ENCODE results near the gene ASCC1. TPM values are rescaled to one million over a fixed set of nuclear protein-coding genes. Genes with fewer than 3 reads are reported as not detected.

Gene ASCC1
- total and polyA plus RNA-seq, 2 of the 13 experiments (the other 11 are each of a cell fraction or from before 2014, with no cell fraction given) = 21.6 to 30.1 TPM

GRCh38 chr10:72260239-72260975, 44.3 kb upstream of the ASCC1 start (continued):
- TF ChIP-seq NR2F1 (CRISPR knock-in tag; IDR thresholded peaks at IDR 0.05) (peak; percentile 88 to 92), ZNF678 (CRISPR knock-in tag; IDR thresholded peaks at IDR 0.05) (0 out of 2 replicates have a peak, but pooled peaks have one; percentile 51), KDM3A (CRISPR knock-in tag; IDR thresholded peaks at IDR 0.05; ENCODE audit: low read depth) (no peak), BCL6 (CRISPR knock-in tag; IDR thresholded peaks at IDR 0.05) (peak; percentile 73; the same call in 1 of the 2 replicates), TCF7 (IDR thresholded peaks at IDR 0.05; ENCODE audit: low read depth) (no peak), CBFB (CRISPR knock-in tag; IDR thresholded peaks at IDR 0.05) (no peak), EP300 (IDR thresholded peaks at IDR 0.05; ENCODE audit: low read depth in 2 of 2, low read length in 2 of 2) (peak in 1 of 2 experiments; percentile 56; a peak in 1 of 4 replicates), EP300 (CRISPR knock-in tag; IDR thresholded peaks at IDR 0.05; ENCODE audit: borderline replicate concordance) (peak; percentile 48; the same call in 1 of the 2 replicates), RARA (CRISPR knock-in tag; IDR thresholded peaks at IDR 0.05) (peak; percentile 81), ARNTL (CRISPR knock-in tag; IDR thresholded peaks at IDR 0.05) (peak; percentile 23)

DNA sequence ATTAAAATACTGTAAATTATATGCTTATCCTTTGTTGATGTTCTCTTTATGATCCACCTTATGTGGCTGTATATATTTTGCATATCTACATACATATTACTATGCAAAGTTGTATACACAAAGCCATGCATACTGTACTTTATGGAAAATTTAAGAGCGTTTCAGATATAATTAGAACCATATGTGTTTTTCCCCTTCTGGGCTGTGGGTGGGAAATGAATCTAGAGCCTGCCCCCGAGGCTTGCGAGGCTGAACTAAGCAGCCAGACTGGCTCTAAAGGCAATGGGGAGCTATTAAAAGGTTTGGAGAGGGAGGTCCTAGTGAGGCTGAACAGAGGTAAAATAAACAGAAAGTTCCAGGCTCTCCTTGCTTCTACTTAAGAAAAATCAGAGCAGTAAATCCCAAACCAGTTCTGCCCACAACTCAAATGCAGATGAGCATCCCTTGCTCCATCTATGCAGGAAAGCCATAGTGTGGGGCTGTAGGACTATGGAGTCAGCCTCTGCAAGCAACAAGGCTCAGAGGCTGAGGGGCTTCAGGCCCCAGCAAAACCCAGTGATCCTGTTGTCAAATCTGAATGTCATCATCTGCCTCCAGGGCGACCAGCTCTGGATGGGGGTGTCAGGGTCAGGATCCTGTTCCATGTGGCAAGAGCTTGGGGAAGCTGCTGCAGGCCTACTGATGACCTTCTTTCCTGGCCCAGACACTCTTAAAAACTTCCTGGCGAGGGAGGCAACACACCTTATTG, 43.6 kb upstream of the ASCC1 start:
- DNase-seq (ENCODE audit: low spot score) (no peak), ATAC-seq (peak; percentile 8), FAIRE-seq (no peak)
- POLR2A ChIA-PET = interaction anchor here (1.1 to 5.8 kb wide), 8 partner anchors 10 to 72 kb away, joined by 3 to 155 read pairs (median 10); partner anchors contain the start of genes ANAPC16, ASCC1 and DDIT4
- H3K4me2 ChIP-seq (ENCODE audit: low read depth, low read length) = peak overlapping the region; percentile 91
- 41% methylated on average over 4 of the region's 5 CpGs for whole genome bisulfite sequencing (ENCODE audit: low lambda C conversion rate)
- intact Hi-C loops (cut with micrococcal nuclease; ENCODE audit: unreplicated experiment) = loop anchor here (2.0 kb wide), 2 partner anchors 43 to 69 kb away; partner anchors contain the start of genes ANAPC16 and ASCC1
- no peaks in the 10 kb centered on the region for H3K79me2 ChIP-seq (ENCODE audit: insufficient read depth, low read length)
- no peaks in the 10 kb centered on the region for H3K9me3 ChIP-seq (ENCODE audit: low read length)
- CTCF ChIA-PET (ENCODE audit: low intra/inter-chr PET ratio, low total read pairs) = no interaction called here
- H3K4me3 ChIP-seq (replicated peaks in 1 of 3; ENCODE audit: insufficient read depth in 1 of 3, low read depth in 2 of 3, low read length in 3 of 3) = peak overlapping the region; percentile 11 to 74 (median 50); a peak in 5 of 6 replicates
- no peaks in the 10 kb centered on the region for H3K27me3 ChIP-seq (ENCODE audit: control insufficient read depth in 1 of 2, insufficient read depth in 2 of 2, low read length in 2 of 2)
- H3K36me3 ChIP-seq (replicated peaks in 1 of 2; ENCODE audit: control insufficient read depth in 1 of 2, insufficient read depth in 2 of 2, low read length in 2 of 2) = no peaks in the 10 kb centered on the region
- no TSS peak for BruUV-seq (replicated peaks)
- H4K20me1 ChIP-seq (ENCODE audit: insufficient read depth, low read length) = no peaks in the 10 kb centered on the region
- H3K27ac ChIP-seq (ENCODE audit: extremely low read length, insufficient read depth, low read length) = peak overlapping the region; percentile 91
- in situ Hi-C loops (cut with HindIII; ENCODE audit: extremely low pct_ligation_motif_present, low pct_unique_long_range_greater_than_20kb) = no loop called here
- peaks cover 89% of the 10 kb centered on the region for H3K4me1 ChIP-seq (ENCODE audit: insufficient read depth, low read length)
- H3K9ac ChIP-seq (ENCODE audit: insufficient read depth, low read depth, low read length) = peak overlapping the region; percentile 74
- H2AFZ ChIP-seq (ENCODE audit: low read length) = no peak overlapping the region
- TF ChIP-seq ZNF569 (CRISPR knock-in tag; IDR thresholded peaks at IDR 0.05; ENCODE audit: borderline replicate concordance) (0 out of 2 replicates have a peak, but pooled peaks have one; percentile 13), NR2C2 (CRISPR knock-in tag; IDR thresholded peaks at IDR 0.05; ENCODE audit: borderline replicate concordance) (no peak), ZNF501 (CRISPR knock-in tag; IDR thresholded peaks at IDR 0.05) (0 out of 2 replicates have a peak, but pooled peaks have one; percentile 50), POGK (CRISPR knock-in tag; conservative IDR thresholded peaks at IDR 0.05) (no peak), HNF1B (CRISPR knock-in tag; IDR thresholded peaks at IDR 0.05) (peak; percentile 72)
- TF ChIP-seq, protein P1, sequence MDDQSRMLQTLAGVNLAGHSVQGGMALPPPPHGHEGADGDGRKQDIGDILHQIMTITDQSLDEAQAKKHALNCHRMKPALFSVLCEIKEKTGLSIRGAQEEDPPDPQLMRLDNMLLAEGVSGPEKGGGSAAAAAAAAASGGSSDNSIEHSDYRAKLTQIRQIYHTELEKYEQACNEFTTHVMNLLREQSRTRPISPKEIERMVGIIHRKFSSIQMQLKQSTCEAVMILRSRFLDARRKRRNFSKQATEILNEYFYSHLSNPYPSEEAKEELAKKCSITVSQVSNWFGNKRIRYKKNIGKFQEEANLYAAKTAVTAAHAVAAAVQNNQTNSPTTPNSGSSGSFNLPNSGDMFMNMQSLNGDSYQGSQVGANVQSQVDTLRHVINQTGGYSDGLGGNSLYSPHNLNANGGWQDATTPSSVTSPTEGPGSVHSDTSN (CRISPR knock-in tag; IDR thresholded peaks at IDR 0.05; ENCODE audit: borderline replicate concordance) = no peak

All from HepG2 (cell line).